DMS153 treated with DMSO at 0.1 percent for 48 hours (cell line): ENCODE data around the gene RGS19.
"Not testable (repeated sequence)": the region's sequence is repeated elsewhere in the genome, so short reads cannot be mapped to it uniquely, and the experiment has no call there.

Experiments
- DNase-seq: peaks from one replicate; lab custom pipeline; 2025; ENCODE audit not compliant: unreplicated experiment; lab: John Stamatoyannopoulos, UW

RGS19 gene

GRCh38 chr20:64079273-64080012 is at the start of gene RGS19:
RGS19 (minus strand) TSS chr20:64079518; CDS start chr20:64076886, 2,632 bp downstream.
- peak; percentile 7 for DNase-seq

- DNase-seq: not testable (repeated sequence)
Measured at GRCh38 chr20:64123517-64123916, 44.2 kb upstream of the RGS19 start.

GRCh38 chr20:64122927-64123326 is 43.6 kb upstream of the RGS19 start:
- not testable (repeated sequence) for DNase-seq

- no peak for DNase-seq
Measured at GRCh38 chr20:64121586-64121985, 42.3 kb upstream of the RGS19 start.

GRCh38 chr20:64119681-64120341 is 40.5 kb upstream of the RGS19 start:
- no peak for DNase-seq

- no peak for DNase-seq
Measured at GRCh38 chr20:64119301-64119680, 40.0 kb upstream of the RGS19 start.

- DNase-seq: not testable (repeated sequence)
Measured at GRCh38 chr20:64117432-64117777, 38.1 kb upstream of the RGS19 start.

GRCh38 chr20:64116541-64117431 is 37.5 kb upstream of the RGS19 start:
- DNase-seq: no peak

GRCh38 chr20:64116016-64116415 is 36.7 kb upstream of the RGS19 start:
- DNase-seq: no peak

GRCh38 chr20:64115171-64115911 is 36.0 kb upstream of the RGS19 start:
- no peak for DNase-seq

GRCh38 chr20:64114356-64114971 is 35.1 kb upstream of the RGS19 start:
- no peak for DNase-seq

GRCh38 chr20:64113796-64114355 is 34.6 kb upstream of the RGS19 start:
- DNase-seq: no peak

- DNase-seq: no peak
Measured at GRCh38 chr20:64113444-64113775, 34.1 kb upstream of the RGS19 start.

- no peak for DNase-seq
Measured at GRCh38 chr20:64112691-64113443, 33.5 kb upstream of the RGS19 start.

- no peak for DNase-seq
Measured at GRCh38 chr20:64111841-64112641, 32.7 kb upstream of the RGS19 start.

GRCh38 chr20:64110411-64111068 is 31.2 kb upstream of the RGS19 start:
- DNase-seq: no peak

GRCh38 chr20:64109831-64110391 is 30.6 kb upstream of the RGS19 start:
- DNase-seq: no peak
